ENCODE data around the gene CST1. TPM values are rescaled to one million over a fixed set of nuclear protein-coding genes. Genes with fewer than 3 reads are reported as not detected.
"Not testable (repeated sequence)": the region's sequence is repeated elsewhere in the genome, so short reads cannot be mapped to it uniquely, and the experiment has no call there.

Gene CST1
- total RNA-seq, 4 donors from 2014 or later = 6.8 TPM; not detected in 3

GRCh38 chr20:23772074-23772473 is 21.3 kb upstream of the CST1 start:
- intact Hi-C loops (cut with DNase I; ENCODE audit: low total_unique reads) = no loop called here
- WGBS, 2 donors = 87% methylated on average over 3 of the region's 3 CpGs
- no peak for TF ChIP-seq POLR2A (IDR thresholded peaks at IDR 0.05)
- no peak for TF ChIP-seq CTCF (IDR thresholded peaks at IDR 0.05)
- no peak overlapping the region for H3K4me3 ChIP-seq (ENCODE audit: low read depth, poor library complexity, severe bottlenecking)
- no peak for DNase-seq (ENCODE audit: low spot score in 2 of 2)

DNA sequence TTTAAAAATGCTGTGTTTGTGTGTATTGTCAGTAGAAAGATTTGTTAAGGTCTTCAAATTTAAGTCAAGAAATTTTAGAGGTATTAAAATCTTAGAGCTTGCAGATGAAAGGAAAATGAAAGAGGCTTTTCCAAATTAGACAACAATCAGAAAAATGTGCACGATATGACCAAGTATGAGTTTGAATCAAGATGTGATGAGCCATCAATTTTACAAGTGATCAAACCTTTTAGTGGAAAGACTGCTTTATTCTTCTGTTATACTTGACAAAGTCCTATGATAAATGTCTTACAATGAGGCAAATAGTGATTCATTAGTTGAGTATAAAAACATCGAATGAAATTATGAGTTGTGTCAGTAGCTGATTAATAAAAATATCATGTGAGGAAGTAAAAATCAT is 19.6 kb upstream of the CST1 start:
- no peak for TF ChIP-seq POLR2A (IDR thresholded peaks at IDR 0.05)
- TF ChIP-seq CTCF (IDR thresholded peaks at IDR 0.05) = no peak
- 60 to 62% methylated on average over 2 of the region's 2 CpGs for WGBS, 2 donors

DNA sequence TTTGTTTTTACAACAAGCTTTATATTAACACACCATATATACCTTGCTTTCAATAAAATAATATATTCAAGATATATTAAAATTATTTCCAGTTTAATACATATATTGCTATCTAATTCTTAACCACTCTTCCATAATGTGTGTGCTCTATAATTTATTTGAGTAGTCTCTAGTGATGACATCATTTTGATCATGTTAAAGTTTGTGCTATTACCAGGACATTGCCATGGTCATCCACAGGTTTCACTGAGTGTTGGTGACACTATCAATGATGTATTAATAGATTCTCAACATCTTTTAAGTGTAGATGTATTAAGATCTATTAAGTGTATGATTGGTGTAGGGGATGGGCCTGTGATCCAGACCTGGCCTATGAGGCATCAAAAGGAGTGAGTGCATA is 17.8 kb upstream of the CST1 start:
- H3K4me3 ChIP-seq (ENCODE audit: low read depth, poor library complexity, severe bottlenecking); intact Hi-C loops (cut with DNase I; ENCODE audit: low total_unique reads); DNase-seq (ENCODE audit: low spot score in 2 of 2): not testable (repeated sequence)

More for the DNA sequence above, 19.6 kb upstream of the CST1 start:
- no peak for DNase-seq (ENCODE audit: low spot score in 2 of 2)
- no peak overlapping the region for H3K4me3 ChIP-seq (ENCODE audit: low read depth, poor library complexity, severe bottlenecking)
- intact Hi-C loops (cut with DNase I; ENCODE audit: low total_unique reads) = no loop called here

DNA sequence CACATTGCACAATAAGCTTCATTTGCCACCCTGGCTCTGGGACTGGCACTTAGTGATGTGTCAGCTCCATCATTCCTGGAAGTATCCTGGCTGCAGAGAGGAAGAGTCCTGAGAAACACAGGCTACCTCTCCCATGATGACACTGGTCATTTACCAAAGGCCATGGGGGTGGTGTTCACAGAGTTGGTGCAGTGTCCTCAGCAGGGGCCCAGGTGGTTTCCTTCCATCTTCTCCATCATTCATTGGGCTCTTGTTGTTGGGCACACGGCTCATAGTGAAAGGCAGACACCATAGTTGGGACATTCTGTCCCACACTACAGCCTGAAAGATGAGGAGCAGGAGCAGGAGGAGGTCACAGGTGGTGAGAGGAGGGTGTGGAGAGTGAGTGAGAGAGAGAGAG is 15.8 kb upstream of the CST1 start:
- DNase-seq (ENCODE audit: low spot score in 2 of 2) = no peak
- intact Hi-C loops (cut with DNase I; ENCODE audit: low total_unique reads) = no loop called here
- H3K4me3 ChIP-seq (ENCODE audit: low read depth, poor library complexity, severe bottlenecking) = no peak overlapping the region
- 76 to 88% methylated on average over 1 of the region's 1 CpG for WGBS, 2 donors
- TF ChIP-seq POLR2A (IDR thresholded peaks at IDR 0.05) (no peak), CTCF (IDR thresholded peaks at IDR 0.05) (no peak)

GRCh38 chr20:23765578-23765977 is 14.8 kb upstream of the CST1 start:
- 87 to 90% methylated on average over 4 to 5 of the region's 5 CpGs for WGBS, 2 donors
- H3K4me3 ChIP-seq (ENCODE audit: low read depth, poor library complexity, severe bottlenecking) = no peak overlapping the region
- intact Hi-C loops (cut with DNase I; ENCODE audit: low total_unique reads) = no loop called here
- no peak for TF ChIP-seq POLR2A (IDR thresholded peaks at IDR 0.05)
- TF ChIP-seq CTCF (IDR thresholded peaks at IDR 0.05) = no peak
- DNase-seq (ENCODE audit: low spot score in 2 of 2) = no peak

- 24 to 48% methylated on average over 2 of the region's 2 CpGs for WGBS, 2 donors
- intact Hi-C loops (cut with DNase I; ENCODE audit: low total_unique reads) = not testable (repeated sequence)
Measured at GRCh38 chr20:23764630-23765029, 13.9 kb upstream of the CST1 start.

GRCh38 chr20:23763345-23763744 is 12.6 kb upstream of the CST1 start:
- TF ChIP-seq POLR2A (IDR thresholded peaks at IDR 0.05) (no peak), CTCF (IDR thresholded peaks at IDR 0.05) (no peak)
- intact Hi-C loops (cut with DNase I; ENCODE audit: low total_unique reads) = no loop called here
- H3K4me3 ChIP-seq (ENCODE audit: low read depth, poor library complexity, severe bottlenecking) = no peak overlapping the region
- no peak for DNase-seq (ENCODE audit: low spot score in 2 of 2)

More at GRCh38 chr20:23764630-23765029, 13.9 kb upstream of the CST1 start:
- H3K4me3 ChIP-seq (ENCODE audit: low read depth, poor library complexity, severe bottlenecking); DNase-seq (ENCODE audit: low spot score in 2 of 2): not testable (repeated sequence)

Measured in lower leg skin (tissue), 4 donors.